ENCODE results near the gene C6orf163.

GRCh38 chr6:87366899-87367298 is 22.3 kb downstream of the C6orf163 start:
- TF ChIP-seq EZH2 (IDR thresholded peaks at IDR 0.05; ENCODE audit: insufficient read depth, low read length) (no peak), CTCF (IDR thresholded peaks at IDR 0.05; ENCODE audit: insufficient read depth, low read depth, low read length) (no peak)

Data from astrocyte (in vitro differentiated cells and primary cell).